Activated CD4-positive, alpha-beta T cell treated with anti-CD3 and anti-CD28 coated beads, Interleukin-2, amount 50 U/mL, for 1 hour (primary cell): ENCODE results near the gene KIR3DL2.
"Not testable (repeated sequence)": the region's sequence is repeated elsewhere in the genome, so short reads cannot be mapped to it uniquely, and the experiment has no call there.

Source experiments
- DNase-seq: peaks from one replicate; pipeline ENCODE4 v3.0.0-alpha.2; 2020

Gene KIR3DL2

DNA sequence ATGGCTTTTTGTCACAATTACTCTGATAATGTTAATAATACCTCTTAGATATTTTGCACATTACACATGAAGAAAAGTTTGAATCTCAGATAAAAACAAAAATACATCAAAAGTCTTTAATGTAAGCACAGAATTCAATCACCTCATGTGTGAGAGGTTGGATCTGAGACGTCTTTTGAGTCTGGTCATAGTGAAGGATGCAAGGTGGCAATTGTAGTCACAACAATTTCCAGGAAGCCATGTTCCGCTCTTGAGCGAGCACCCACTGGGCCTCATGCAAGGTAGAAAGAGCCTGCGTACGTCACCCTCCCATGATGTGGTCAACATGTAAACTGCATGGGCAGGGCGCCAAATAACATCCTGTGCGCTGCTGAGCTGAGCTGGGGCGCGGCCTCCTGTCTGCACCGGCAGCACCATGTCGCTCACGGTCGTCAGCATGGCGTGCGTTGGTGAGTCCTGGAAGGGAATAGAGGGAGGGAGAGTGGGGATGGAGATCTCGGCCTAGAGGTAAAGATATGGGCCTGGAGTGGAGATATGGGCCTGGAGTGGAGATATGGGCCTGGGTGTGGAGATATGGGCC is at the start of gene KIR3DL2:
TSS of gene KIR3DL2 (plus strand) at position 383 of the 580 bp plus-strand sequence. CDS start at position 416, 33 bp downstream.
- not testable (repeated sequence) for DNase-seq

DNA sequence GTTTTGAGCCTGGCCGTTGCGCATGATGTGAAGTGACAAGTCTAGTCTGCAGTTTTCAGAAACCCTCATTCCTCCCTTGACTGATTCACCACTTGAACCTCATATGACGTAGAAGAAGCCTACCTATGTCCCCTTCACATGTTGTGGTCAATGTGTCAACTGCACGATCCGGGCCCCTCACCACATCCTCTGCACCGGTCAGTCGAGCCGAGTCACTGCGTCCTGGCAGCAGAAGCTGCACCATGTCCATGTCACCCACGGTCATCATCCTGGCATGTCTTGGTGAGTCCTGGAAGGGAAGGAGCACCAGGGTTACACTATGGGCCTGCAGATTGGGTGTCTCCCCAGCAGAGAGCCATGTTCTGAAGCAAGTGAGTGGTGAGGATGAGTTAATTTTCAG is 46.8 kb upstream of the KIR3DL2 start, which contains the start of gene KIR2DL4:
TSS of gene KIR2DL4 (plus strand) at position 201 of the 400 bp plus-strand sequence. CDS start at position 243, 42 bp downstream.
- no peak for DNase-seq

DNA sequence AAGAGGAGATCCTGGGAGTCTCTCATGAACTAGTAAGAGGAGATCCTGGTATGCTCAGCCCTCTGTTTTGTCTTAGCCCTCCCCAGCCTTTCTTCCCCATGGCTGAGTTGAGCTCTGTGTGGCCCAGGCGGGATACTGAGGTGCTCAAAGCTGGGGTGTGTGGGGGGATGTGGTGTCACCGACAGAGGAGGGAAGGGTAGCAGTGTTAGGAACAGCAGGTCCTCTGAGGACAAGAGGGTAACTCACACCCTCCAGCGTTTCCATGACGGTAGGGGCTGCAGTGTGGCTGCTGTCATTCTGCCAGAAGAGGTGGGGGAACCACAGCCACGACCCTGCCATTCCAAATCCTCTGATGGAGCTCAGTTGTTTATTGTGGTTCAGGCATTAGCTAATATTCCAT is 46.1 kb upstream of the KIR3DL2 start:
- DNase-seq: no peak

DNA sequence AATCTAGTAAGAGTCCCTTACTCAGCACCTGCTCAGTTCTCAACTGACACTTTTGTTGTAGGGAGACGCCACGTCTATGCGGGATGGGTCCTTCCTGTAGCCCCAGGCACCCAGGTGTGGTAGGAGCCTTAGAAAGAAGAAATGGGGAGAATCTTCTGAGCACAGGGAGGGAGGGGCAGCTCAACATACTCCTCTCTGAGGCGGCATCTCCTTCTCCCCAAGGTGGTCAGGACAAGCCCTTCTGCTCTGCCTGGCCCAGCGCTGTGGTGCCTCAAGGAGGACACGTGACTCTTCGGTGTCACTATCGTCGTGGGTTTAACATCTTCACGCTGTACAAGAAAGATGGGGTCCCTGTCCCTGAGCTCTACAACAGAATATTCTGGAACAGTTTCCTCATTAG is 45.7 kb upstream of the KIR3DL2 start:
- no peak for DNase-seq

DNA sequence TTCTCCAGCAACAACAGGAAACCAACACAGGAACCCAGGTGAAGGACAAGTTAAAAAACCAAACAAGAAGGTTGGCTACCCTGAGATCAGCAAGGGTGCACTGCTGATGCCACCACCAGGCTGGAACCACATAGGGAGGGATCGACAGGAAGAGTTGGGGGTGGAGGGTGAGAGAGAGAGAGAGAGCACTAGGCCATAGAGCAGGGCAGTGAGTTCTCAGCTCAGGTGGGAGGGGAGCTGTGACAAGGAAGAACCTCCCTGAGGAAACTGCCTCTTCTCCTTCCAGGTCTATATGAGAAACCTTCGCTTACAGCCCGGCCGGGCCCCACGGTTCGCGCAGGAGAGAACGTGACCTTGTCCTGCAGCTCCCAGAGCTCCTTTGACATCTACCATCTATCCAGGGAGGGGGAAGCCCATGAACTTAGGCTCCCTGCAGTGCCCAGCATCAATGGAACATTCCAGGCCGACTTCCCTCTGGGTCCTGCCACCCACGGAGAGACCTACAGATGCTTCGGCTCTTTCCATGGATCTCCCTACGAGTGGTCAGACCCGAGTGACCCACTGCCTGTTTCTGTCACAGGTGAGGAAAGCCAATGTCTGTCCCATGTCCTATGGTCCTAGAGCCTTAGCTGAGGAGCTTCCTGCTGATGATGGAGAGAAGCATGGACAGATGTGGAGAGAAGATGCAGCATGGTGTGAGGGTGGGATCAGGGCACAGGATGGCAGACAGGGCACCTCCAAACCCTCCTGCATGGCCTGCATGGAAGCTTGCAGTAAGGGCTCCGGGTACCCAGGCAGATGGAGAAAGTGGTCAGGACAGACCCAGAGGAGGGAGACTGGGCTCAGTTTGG is 44.4 kb upstream of the KIR3DL2 start:
- no peak for DNase-seq

DNA sequence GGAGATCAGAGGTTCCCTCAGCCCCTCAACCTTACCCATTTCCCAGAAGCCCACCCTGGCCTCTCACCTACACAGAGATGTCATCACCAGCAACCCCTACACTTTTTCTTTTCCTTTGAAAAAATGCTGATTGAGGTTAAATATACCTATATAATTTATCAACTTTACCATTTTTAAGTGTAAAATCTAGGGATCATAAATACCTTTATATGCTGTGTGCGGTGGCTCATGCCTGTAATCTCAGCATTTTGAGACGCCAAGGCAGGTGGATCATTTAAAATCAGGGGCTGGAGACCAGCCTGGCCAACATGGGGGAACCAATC is 43.8 kb upstream of the KIR3DL2 start:
- no peak for DNase-seq

DNA sequence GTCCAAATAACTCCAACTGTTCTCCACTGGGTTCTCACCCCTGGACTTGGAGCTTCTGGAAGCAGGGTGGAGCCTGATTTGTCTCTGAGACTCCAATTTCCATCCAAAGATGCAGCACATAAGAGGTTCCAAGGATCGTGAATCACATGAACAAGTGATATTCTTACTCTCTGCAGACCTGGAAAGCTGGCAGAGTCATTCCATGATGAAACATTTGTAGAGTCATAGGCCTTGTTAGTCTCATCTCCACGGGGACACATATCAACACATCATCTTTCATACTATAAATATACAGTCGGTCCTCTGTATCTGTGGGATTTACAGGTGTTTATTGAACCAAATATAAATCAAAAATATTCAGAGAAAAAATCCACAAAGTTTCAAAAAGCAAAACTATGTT is 35.7 kb upstream of the KIR3DL2 start:
- not testable (repeated sequence) for DNase-seq

DNA sequence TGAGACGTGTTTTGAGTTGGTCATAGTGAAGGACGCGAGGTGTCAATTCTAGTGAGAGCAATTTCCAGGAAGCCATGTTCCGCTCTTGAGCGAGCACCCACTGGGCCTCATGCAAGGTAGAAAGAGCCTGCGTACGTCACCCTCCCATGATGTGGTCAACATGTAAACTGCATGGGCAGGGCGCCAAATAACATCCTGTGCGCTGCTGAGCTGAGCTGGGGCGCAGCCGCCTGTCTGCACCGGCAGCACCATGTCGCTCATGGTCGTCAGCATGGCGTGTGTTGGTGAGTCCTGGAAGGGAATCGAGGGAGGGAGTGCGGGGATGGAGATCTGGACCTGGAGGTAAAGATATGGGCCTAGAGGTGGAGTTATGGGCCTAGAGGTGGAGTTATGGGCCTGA is 34.0 kb upstream of the KIR3DL2 start, which contains the start of gene KIR3DL1:
TSS of gene KIR3DL1 (plus strand) at position 218 of the 400 bp plus-strand sequence.
- DNase-seq: not testable (repeated sequence)

DNA sequence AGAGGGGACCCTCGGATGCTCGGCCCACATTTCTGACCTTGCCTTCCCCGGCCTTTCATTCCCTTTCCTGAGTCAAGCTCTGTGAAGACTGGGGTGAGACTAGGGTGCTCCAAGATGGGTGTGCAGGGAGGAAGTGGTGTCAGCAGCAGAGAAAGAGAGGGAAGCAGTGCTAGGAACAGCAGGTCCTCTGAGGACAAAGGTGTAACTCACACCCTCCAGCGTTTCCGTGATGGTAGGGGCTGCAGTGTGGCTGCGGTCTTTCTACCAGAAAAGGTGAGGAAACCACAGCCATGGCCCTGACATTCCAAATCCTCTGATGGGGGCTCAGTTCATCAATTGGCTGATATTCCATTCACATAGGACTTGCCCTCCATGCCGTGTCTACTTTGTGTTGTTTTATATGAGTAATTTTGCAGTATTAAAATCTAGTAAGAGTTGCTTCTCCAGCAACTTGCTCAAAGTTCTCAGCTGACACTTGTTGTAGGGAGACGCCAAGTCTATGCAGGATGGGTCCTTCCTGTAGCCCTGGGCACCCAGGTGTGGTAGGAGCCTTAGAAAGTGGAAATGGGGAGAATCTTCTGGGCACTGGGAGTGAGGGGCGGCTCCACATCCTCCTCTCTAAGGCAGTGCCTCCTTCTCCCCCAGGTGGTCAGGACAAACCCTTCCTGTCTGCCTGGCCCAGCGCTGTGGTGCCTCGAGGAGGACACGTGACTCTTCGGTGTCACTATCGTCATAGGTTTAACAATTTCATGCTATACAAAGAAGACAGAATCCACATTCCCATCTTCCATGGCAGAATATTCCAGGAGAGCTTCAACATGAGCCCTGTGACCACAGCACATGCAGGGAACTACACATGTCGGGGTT is 32.3 kb upstream of the KIR3DL2 start:
- no peak for DNase-seq

DNA sequence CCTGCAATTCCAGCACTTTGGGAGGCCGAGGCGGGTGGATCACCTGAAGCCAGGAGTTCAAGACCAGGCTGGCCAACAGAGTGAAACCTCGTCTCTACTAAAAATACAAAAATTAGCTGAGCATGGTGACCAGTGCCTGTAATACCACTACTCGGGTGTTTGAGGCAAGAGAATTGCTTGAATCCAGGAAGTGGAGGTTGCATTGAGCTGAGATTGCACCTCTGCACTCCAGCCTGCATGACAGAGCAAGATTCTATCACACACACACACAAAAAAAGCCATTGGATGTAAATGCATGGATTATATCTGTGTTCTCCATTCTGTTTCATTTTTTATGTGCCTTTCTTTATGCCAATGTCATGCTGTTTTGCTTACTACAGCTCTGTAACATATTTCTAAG is 25.8 kb upstream of the KIR3DL2 start:
- not testable (repeated sequence) for DNase-seq

DNA sequence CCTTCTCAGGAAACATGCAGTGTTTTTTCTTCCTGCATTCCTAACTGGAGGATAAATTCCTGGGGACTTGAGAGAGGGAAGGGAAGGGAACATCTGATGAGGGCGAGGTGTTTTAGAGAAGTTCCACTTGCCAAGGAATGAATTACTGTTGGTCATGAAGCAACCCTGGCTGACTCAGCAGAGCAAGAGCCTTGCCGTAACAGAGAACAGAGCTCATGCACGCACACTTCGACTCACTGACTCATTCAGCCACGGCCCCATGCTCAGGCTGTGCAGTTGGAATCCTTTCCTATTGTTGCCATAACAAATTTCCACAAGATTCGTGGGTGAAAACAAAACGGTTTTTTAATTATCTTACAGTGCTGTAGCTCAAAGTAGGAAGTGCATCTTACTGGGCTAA is 24.9 kb upstream of the KIR3DL2 start:
- not testable (repeated sequence) for DNase-seq

DNA sequence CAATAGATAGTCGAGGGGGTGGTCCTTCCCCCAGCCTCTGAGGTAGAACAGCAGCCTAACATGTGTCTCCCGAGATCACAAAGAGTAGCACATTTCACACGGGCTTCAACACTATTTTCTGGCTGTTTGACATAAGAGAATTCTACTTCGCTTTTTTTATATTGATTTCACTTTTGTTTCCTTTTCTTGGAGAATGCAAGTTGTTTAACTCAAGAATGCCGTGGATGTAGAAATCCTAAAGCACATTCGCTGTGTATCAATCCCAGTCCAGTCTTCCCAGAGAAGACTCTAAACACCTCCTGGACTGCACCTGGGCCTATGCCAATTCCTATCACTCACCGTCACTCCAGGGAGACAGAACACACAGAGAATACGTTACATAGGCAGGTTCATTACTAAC is 22.2 kb upstream of the KIR3DL2 start:
- not testable (repeated sequence) for DNase-seq

DNA sequence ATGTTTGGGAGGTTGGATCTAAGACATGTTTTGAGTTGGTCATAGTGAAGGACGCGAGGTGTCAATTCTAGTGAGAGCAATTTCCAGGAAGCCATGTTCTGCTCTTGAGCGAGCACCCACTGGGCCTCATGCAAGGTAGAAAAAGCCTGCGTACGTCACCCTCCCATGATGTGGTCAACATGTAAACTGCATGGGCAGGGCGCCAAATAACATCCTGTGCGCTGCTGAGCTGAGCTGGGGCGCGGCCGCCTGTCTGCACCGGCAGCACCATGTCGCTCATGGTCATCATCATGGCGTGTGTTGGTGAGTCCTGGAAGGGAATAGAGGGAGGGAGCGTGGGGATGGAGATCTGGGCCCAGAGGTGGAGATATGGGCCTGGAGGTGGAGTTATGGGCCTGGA is 17.7 kb upstream of the KIR3DL2 start, which contains the start of gene KIR2DS4:
TSS of gene KIR2DS4 (plus strand) at position 181 of the 400 bp plus-strand sequence.
- not testable (repeated sequence) for DNase-seq

DNA sequence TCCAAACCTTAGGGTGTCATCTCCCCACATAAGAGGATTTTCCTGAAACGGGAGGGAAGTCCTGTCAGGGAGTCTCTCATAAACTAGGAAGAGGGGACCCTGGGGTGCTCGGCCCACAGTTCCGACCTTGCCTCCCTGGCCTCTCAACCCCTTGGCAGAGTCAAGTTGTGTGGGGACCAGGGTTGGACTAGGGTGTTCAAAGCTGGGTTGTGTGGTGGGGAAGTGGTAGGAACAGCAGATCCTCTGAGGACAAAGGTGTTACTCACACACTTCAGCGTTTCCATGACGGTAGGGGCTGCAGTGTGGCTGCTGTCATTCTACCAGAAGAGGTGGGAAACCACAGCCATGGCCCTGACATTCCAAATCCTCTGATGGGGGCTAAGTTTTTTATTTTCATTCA is 15.1 kb upstream of the KIR3DL2 start:
- DNase-seq: not testable (repeated sequence)

DNA sequence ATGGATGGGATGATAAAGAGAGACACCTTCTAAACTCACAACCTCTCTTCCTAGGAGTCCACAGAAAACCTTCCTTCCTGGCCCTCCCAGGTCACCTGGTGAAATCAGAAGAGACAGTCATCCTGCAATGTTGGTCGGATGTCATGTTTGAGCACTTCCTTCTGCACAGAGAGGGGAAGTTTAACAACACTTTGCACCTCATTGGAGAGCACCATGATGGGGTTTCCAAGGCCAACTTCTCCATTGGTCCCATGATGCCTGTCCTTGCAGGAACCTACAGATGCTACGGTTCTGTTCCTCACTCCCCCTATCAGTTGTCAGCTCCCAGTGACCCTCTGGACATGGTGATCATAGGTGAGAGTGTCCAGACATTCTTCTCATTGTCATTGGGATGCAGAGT is 12.7 kb upstream of the KIR3DL2 start:
- DNase-seq: not testable (repeated sequence)

DNA sequence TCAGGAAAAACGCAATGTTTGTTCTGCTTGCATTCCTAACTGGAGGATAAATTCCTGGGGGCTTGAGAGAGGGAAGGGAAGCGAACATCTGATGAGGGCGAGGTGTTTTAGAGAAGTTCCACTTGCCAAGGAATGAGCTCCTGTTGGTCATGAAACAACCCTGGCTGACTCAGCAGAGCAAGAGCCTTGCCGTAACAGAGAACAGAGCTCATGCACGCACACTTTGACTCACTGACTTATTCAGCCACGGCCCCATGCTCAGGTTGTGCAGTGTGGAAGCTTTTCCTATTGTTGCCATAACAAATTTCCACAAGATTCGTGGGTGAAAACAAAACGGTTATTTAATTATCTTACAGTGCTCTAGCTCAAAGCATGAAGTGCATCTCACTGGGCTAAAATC is 7.1 kb upstream of the KIR3DL2 start:
- DNase-seq: not testable (repeated sequence)

DNA sequence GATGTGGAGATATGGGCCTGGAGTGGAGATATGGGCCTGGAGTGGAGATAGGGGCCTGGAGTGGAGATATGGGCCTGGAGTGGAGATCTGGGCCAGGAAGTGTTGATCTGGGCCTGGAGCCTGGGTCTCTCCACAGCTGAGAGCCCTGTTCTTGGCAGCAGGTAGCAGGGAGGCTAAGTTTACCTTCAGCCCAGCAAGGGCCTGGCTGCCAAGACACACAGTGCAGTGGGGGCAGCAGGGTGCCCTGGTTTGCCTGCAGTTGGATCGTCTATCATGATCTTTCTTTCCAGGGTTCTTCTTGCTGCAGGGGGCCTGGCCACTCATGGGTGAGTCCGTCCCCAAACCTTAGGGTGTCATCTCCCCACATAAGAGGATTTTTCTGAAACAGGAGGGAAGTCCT is 687 bp downstream of the KIR3DL2 start:
- no peak for DNase-seq

DNA sequence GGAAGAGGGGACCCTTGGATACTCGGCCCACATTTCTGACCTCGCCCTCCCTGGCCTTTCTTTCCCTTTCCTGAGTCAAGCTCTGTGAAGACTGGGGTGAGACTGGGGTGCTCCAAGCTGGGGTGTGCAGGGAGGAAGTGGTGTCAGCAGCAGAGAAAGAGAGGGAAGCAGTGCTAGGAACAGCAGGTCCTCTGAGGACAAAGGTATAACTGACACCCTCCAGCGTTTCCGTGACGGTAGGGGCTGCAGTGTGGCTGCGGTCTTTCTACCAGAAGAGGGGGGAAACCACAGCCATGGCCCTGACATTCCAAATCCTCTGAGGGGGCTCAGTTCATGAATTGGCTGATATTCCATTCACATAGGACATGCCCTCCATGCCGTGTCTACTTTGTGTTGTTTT is 1.1 kb downstream of the KIR3DL2 start:
- DNase-seq: no peak

DNA sequence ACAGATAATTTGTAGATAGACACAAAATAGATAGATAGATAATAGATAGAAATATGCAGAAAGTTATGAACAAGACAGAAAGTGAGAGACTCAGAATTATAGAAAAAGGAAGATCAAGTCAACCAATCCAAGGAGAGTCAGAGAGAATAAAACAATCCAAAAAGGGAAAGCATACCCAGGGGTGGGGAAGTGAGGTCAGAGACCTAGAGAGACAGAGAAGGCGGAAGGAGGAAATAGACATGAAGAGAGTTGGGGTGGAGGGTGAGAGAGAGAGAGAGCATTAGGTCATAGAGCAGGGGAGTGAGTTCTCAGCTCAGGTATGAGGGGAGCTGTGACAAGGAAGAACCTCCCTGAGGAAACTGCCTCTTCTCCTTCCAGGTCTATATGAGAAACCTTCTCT is 5.0 kb downstream of the KIR3DL2 start:
- not testable (repeated sequence) for DNase-seq

DNA sequence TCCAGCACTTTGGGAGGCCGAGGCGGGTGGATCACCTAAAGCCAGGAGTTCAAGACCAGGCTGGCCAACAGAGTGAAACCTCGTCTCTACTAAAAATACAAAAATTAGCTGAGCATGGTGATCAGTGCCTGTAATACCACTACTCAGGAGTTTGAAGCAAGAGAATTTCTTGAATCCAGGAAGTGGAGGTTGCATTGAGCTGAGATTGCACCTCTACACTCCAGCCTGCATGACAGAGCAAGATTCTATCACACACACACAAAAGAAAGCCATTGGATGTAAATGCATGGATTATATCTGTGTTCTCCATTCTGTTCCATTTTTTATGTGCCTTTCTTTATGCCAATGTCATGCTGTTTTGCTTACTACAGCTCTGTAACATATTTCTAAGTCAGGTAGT is 8.2 kb downstream of the KIR3DL2 start:
- not testable (repeated sequence) for DNase-seq

DNA sequence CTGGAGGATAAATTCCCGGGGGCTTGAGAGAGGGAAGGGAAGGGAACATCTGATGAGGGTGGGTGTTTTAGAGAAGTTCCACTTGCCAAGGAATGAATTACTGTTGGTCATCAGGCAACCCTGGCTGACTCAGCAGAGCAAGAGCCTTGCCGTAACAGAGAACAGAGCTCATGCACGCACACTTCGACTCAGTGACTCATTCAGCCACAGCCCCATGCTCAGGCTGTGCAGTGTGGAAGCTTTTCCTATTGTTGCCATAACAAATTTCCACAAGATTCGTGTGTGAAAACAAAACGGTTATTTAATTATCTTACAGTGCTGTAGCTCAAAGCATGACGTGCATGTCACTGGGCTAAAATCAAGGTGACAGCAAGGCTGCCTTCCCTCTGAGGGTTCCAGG is 9.2 kb downstream of the KIR3DL2 start:
- not testable (repeated sequence) for DNase-seq

DNA sequence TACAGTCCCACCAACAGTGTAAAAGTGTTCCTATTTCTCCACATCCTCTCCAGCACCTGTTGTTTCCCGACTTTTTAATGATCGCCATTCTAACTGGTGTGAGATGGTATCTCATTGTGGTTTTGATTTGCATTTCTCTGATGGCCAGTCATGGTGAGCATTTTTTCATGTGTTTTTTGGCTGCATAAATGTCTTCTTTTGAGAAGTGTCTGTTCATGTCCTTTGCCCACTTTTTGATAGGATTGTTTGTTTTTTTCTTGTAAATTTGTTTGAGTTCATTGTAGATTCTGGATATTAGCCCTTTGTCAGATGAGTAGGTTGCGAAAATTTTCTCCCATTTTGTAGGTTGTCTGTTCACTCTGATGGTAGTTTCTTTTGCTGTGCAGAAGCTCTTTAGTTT is 13.2 kb downstream of the KIR3DL2 start:
- DNase-seq: not testable (repeated sequence)

DNA sequence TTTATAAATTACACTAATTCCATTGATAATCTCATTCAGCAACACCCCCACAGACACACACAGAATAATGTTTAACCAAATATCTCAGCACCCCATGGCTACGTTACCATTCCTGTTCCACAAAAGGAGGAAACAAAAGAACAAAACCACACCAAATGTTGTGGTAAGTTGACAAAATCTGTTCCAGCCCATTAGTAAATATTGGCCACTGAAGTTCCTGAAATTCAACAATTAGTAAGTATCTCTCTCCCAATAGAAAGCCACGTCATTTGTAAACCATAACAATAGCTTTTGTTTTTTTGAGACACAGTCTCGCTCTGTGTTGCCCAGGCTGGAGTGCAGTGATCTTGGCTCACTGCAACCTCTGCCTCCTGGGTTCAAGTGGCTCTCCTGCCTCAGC is 21.5 kb downstream of the KIR3DL2 start:
- DNase-seq: no peak
